Bronchial epithelial cell (primary cell): Measurements from ENCODE around the gene C1QL1. TPM values are rescaled to one million over a fixed set of nuclear protein-coding genes. Genes with fewer than 3 reads are reported as not detected.

Experiments
- DNase-seq: peaks from one replicate; pipeline ENCODE4 v3.0.0-alpha.2; 2010; ENCODE audit warnings: low read depth
- FAIRE-seq: peaks from 2 replicates; lab custom pipeline; 2011; peaks lifted over from hg19 to GRCh38; lab: Jason Lieb, UNC
- H3K27me3 ChIP-seq: 2 replicates; pipeline ENCODE4 v1.5.1; 2011; ENCODE audit warnings: low read length; ENCODE audit not compliant: control insufficient read depth, insufficient read depth
- H3K36me3 ChIP-seq: 2 replicates; pipeline ENCODE4 v1.5.1; 2011; ENCODE audit warnings: low read length; ENCODE audit not compliant: control insufficient read depth, insufficient read depth
- H3K4me3 ChIP-seq: 2 replicates; pipeline ENCODE4 v1.5.1; 2011; ENCODE audit warnings: mild to moderate bottlenecking, low read depth, low read length, control low read depth
- total RNA-seq: library from RNA; depleted of rRNA; stranded (reverse); fragments of >200 nt; gene quantifications from 2 replicates; pipeline ENCODE4 v1.2.1, GENCODE V29; 2014
- TF ChIP-seq, protein P1 (sequence below): IDR thresholded peaks from 2 replicates; pipeline ENCODE4 v1.5.1; 2011; ENCODE audit warnings: mild to moderate bottlenecking, moderate library complexity, low read length, control low read depth, inconsistent platforms; ENCODE audit not compliant: insufficient read depth, severe bottlenecking

Gene C1QL1
- total RNA-seq, 1 donor from 2014 or later: not detected

- no peak overlapping the region for H3K4me3 ChIP-seq
- FAIRE-seq: no peak
- H3K27me3 ChIP-seq: peaks cover 2% of the 10 kb centered on the region
- DNase-seq: no peak
- no peaks in the 10 kb centered on the region for H3K36me3 ChIP-seq
- TF ChIP-seq, protein P1, sequence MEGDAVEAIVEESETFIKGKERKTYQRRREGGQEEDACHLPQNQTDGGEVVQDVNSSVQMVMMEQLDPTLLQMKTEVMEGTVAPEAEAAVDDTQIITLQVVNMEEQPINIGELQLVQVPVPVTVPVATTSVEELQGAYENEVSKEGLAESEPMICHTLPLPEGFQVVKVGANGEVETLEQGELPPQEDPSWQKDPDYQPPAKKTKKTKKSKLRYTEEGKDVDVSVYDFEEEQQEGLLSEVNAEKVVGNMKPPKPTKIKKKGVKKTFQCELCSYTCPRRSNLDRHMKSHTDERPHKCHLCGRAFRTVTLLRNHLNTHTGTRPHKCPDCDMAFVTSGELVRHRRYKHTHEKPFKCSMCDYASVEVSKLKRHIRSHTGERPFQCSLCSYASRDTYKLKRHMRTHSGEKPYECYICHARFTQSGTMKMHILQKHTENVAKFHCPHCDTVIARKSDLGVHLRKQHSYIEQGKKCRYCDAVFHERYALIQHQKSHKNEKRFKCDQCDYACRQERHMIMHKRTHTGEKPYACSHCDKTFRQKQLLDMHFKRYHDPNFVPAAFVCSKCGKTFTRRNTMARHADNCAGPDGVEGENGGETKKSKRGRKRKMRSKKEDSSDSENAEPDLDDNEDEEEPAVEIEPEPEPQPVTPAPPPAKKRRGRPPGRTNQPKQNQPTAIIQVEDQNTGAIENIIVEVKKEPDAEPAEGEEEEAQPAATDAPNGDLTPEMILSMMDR: no peak
These were observed 24.3 kb upstream of the C1QL1 start for GRCh38 chr17:44992242-44992939.

- no peak for FAIRE-seq
- Histone ChIP-seq H3K4me3 (no peak overlapping the region), H3K27me3 (peaks cover 5% of the 10 kb centered on the region), H3K36me3 (no peaks in the 10 kb centered on the region)
- TF ChIP-seq, protein P1: no peak
- peak; percentile 9 for DNase-seq
These were observed 22.9 kb upstream of the C1QL1 start for GRCh38 chr17:44990994-44991393.

- TF ChIP-seq, protein P1: no peak
- H3K36me3 ChIP-seq: no peaks in the 10 kb centered on the region
- H3K27me3 ChIP-seq: peaks cover 6% of the 10 kb centered on the region
- no peak overlapping the region for H3K4me3 ChIP-seq
- no peak for FAIRE-seq
- no peak for DNase-seq
These were observed 21.5 kb upstream of the C1QL1 start for GRCh38 chr17:44989552-44990138.

- no peak overlapping the region for H3K4me3 ChIP-seq
- no peaks in the 10 kb centered on the region for H3K36me3 ChIP-seq
- DNase-seq (no peak), FAIRE-seq (no peak)
- peaks cover 6% of the 10 kb centered on the region for H3K27me3 ChIP-seq
- TF ChIP-seq, protein P1: no peak
These were observed 20.2 kb upstream of the C1QL1 start for GRCh38 chr17:44988044-44988942.

DNA sequence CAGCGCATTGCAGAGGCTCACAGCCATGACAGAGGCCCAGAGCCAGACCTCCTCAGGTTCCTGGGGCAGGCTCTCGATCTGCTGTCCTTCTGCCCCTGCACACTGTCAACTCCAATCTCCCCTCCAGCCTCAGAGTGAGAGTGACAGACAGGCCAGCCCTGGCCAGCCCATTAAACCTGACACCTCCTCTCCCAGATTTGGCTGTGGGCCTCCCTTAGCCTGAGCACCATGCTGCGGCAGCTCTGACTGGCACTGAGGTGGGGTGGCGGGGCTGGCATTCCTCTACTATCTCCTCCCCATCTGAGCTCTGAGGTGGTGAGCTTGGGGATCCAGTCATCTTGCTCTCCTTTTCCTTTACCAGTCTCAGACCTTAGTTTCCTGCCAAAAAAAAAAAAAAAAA lies 15.5 kb upstream of the C1QL1 start:
- Histone ChIP-seq H3K27me3 (peaks cover 6% of the 10 kb centered on the region), H3K36me3 (no peaks in the 10 kb centered on the region), H3K4me3 (no peak overlapping the region)
- TF ChIP-seq, protein P1: no peak
- FAIRE-seq: no peak
- DNase-seq: no peak
